ENCODE data around the gene CTNNBIP1. TPM values are rescaled to one million over a fixed set of nuclear protein-coding genes. Genes with fewer than 3 reads are reported as not detected.
A peak's percentile ranks its signal among the peaks of the same experiment; 100 is the strongest.

CTNNBIP1 gene
- polyA plus RNA-seq, 1 experiment, result 28.3 TPM

GRCh38 chr1:9875636-9876000 lies 34.5 kb downstream of the CTNNBIP1 start:
- CTCF ChIA-PET, result interaction anchor here (0.7 to 6.0 kb wide), 10 partner anchors 13 to 466 kb away, joined by 3 to 73 read pairs (median 4); partner anchors contain the start of genes CTNNBIP1, LZIC and NMNAT1
- no peak for DNase-seq (ENCODE audit: low read depth, low spot score)
- no peak for TF ChIP-seq CTCF (IDR thresholded peaks at IDR 0.05; ENCODE audit: low read depth, low read length)
- no peaks in the 10 kb centered on the region for H3K27me3 ChIP-seq (ENCODE audit: control insufficient read depth, insufficient read depth, low read length)
- no peak overlapping the region for H3K27ac ChIP-seq (ENCODE audit: low read depth, low read length)
- H3K4me3 ChIP-seq (ENCODE audit: low read depth, low read length), result no peak overlapping the region
- H3K9me3 ChIP-seq (ENCODE audit: control insufficient read depth, insufficient read depth, low read length), result no peaks in the 10 kb centered on the region
- POLR2A ChIA-PET, result interaction anchor here (1.0 kb wide), 1 partner anchor 15 kb away, joined by 5 read pairs; no protein-coding TSS in a partner anchor

GRCh38 chr1:9874959-9875635 lies 35.0 kb downstream of the CTNNBIP1 start:
- H3K27ac ChIP-seq (ENCODE audit: low read depth, low read length), result no peak overlapping the region
- TF ChIP-seq CTCF (IDR thresholded peaks at IDR 0.05; ENCODE audit: low read depth, low read length), result peak; percentile 95
- H3K4me3 ChIP-seq (ENCODE audit: low read depth, low read length), result peak overlapping the region; percentile 7; the same call in 1 of the 2 replicates
- no peaks in the 10 kb centered on the region for H3K9me3 ChIP-seq (ENCODE audit: control insufficient read depth, insufficient read depth, low read length)
- CTCF ChIA-PET, result interaction anchor here (0.5 to 6.0 kb wide), 30 partner anchors 9 to 638 kb away, joined by 3 to 73 read pairs (median 4); partner anchors contain the start of genes CTNNBIP1, LZIC and NMNAT1
- POLR2A ChIA-PET, result interaction anchor here (1.0 kb wide), 1 partner anchor 16 kb away, joined by 5 read pairs; no protein-coding TSS in a partner anchor
- DNase-seq (ENCODE audit: low read depth, low spot score), result peak; percentile 44
- no peaks in the 10 kb centered on the region for H3K27me3 ChIP-seq (ENCODE audit: control insufficient read depth, insufficient read depth, low read length)

- POLR2A ChIA-PET, result no interaction called here
- no peak for TF ChIP-seq CTCF (IDR thresholded peaks at IDR 0.05; ENCODE audit: low read depth, low read length)
- H3K27ac ChIP-seq (ENCODE audit: low read depth, low read length), result no peak overlapping the region
- CTCF ChIA-PET, result interaction anchor here (0.5 to 6.0 kb wide), 32 partner anchors 10 to 638 kb away, joined by 3 to 73 read pairs (median 4); partner anchors contain the start of genes CTNNBIP1, LZIC and NMNAT1
- H3K4me3 ChIP-seq (ENCODE audit: low read depth, low read length), result no peak overlapping the region
- no peaks in the 10 kb centered on the region for H3K27me3 ChIP-seq (ENCODE audit: control insufficient read depth, insufficient read depth, low read length)
- no peak for DNase-seq (ENCODE audit: low read depth, low spot score)
- H3K9me3 ChIP-seq (ENCODE audit: control insufficient read depth, insufficient read depth, low read length), result no peaks in the 10 kb centered on the region
Measured at GRCh38 chr1:9874412-9874811, 35.7 kb downstream of the CTNNBIP1 start.

GRCh38 chr1:9873992-9874391 lies 36.1 kb downstream of the CTNNBIP1 start:
- ChIA-PET POLR2A (no interaction called here), CTCF (interaction anchor here (0.5 to 6.0 kb wide), 25 partner anchors 10 to 335 kb away, joined by 3 to 73 read pairs (median 4); partner anchors contain the start of genes LZIC and NMNAT1)
- H3K4me3 ChIP-seq (ENCODE audit: low read depth, low read length), result no peak overlapping the region
- no peaks in the 10 kb centered on the region for H3K9me3 ChIP-seq (ENCODE audit: control insufficient read depth, insufficient read depth, low read length)
- no peaks in the 10 kb centered on the region for H3K27me3 ChIP-seq (ENCODE audit: control insufficient read depth, insufficient read depth, low read length)
- no peak overlapping the region for H3K27ac ChIP-seq (ENCODE audit: low read depth, low read length)
- no peak for TF ChIP-seq CTCF (IDR thresholded peaks at IDR 0.05; ENCODE audit: low read depth, low read length)
- no peak for DNase-seq (ENCODE audit: low read depth, low spot score)

- ChIA-PET POLR2A (interaction anchor here (1.5 to 1.8 kb wide), 2 partner anchors 10 to 70 kb away, joined by 3 to 11 read pairs; partner anchors contain the start of genes LZIC and NMNAT1), CTCF (interaction anchor here (0.8 to 6.0 kb wide), 8 partner anchors 11 to 280 kb away, joined by 3 to 73 read pairs (median 6); partner anchors contain the start of genes LZIC and NMNAT1)
- DNase-seq (ENCODE audit: low read depth, low spot score), result no peak
- Histone ChIP-seq H3K4me3 (ENCODE audit: low read depth, low read length) (no peak overlapping the region), H3K27ac (ENCODE audit: low read depth, low read length) (no peak overlapping the region), H3K27me3 (ENCODE audit: control insufficient read depth, insufficient read depth, low read length) (no peaks in the 10 kb centered on the region), H3K9me3 (ENCODE audit: control insufficient read depth, insufficient read depth, low read length) (no peaks in the 10 kb centered on the region)
- TF ChIP-seq CTCF (IDR thresholded peaks at IDR 0.05; ENCODE audit: low read depth, low read length), result no peak
Measured at GRCh38 chr1:9873385-9873784, 36.7 kb downstream of the CTNNBIP1 start.
